Endothelial cell of umbilical vein (primary cell): ENCODE data around the gene ARSB. TPM values are rescaled to one million over a fixed set of nuclear protein-coding genes. Genes with fewer than 3 reads are reported as not detected.
A peak's percentile ranks its signal among the peaks of the same experiment; 100 is the strongest.

Experiments
- BruUV-seq: library from RNA; stranded (reverse); fragments of 400-500 nt; replicated peaks from 2 replicates; lab custom pipeline; 2021; lab: Mats Ljungman, UMichigan
- CTCF ChIA-PET: fragments of 300-600, 350-600 bp; sonication (Branson Sonifier 250); formaldehyde crosslinking; loops from one replicate; lab custom pipeline; 2021; ENCODE audit warnings: antibody characterized with exemption, inconsistent platforms; lab: Charles Lee
- POLR2A ChIA-PET: fragments of 300-600, 350-600 bp; sonication (Branson Sonifier 250); formaldehyde crosslinking; loops from one replicate; lab custom pipeline; 2021; ENCODE audit warnings: antibody characterized with exemption, inconsistent platforms; lab: Charles Lee
- DNase-seq: peaks from one replicate; pipeline ENCODE4 v3.0.0-alpha.2; 2011; ENCODE audit warnings: low read depth, low spot score
- FAIRE-seq: peaks from 2 replicates; lab custom pipeline; 2011; peaks lifted over from hg19 to GRCh38; lab: Jason Lieb, UNC
- H2AFZ ChIP-seq: 2 replicates; pipeline ENCODE4 v1.6.0; 2012; ENCODE audit warnings: low read depth, low read length, control low read depth, inconsistent platforms
- H3K27ac ChIP-seq: 2 replicates; pipeline ENCODE4 v1.5.1; 2011; ENCODE audit warnings: low read depth, mild to moderate bottlenecking, control low read depth, low read length, moderate library complexity; ENCODE audit not compliant: insufficient read depth
- H3K27me3 ChIP-seq, 2 experiments: 2 replicates each; pipeline versions ENCODE4 v1.6.0 to v1.6.1; 2011; ENCODE audit warnings: low read length in 2 of 2, mixed read lengths in 1 of 2; ENCODE audit not compliant: control insufficient read depth in 2 of 2, insufficient read depth in 2 of 2
- H3K36me3 ChIP-seq, 2 experiments: 2 replicates in 1 of 2; 3 replicates in 1 of 2; pipeline ENCODE4 v1.5.1; 2011; ENCODE audit warnings: low read length in 2 of 2, mild to moderate bottlenecking in 1 of 2, moderate library complexity in 1 of 2; ENCODE audit not compliant: control insufficient read depth in 2 of 2, insufficient read depth in 2 of 2; ENCODE audit errors: extremely low read depth in 1 of 2
- H3K4me1 ChIP-seq: 3 replicates; pipeline ENCODE4 v1.5.1; 2011; ENCODE audit warnings: mild to moderate bottlenecking, low read length; ENCODE audit not compliant: control insufficient read depth, insufficient read depth; ENCODE audit errors: extremely low read depth
- H3K4me2 ChIP-seq: 2 replicates; pipeline ENCODE4 v1.6.1; 2011; ENCODE audit warnings: low read length, control low read depth, mixed read lengths; ENCODE audit not compliant: insufficient read depth
- H3K4me3 ChIP-seq, 3 experiments: fragments of 200-600 bp in 1 of 3; sonication (generic), shearing (Covaris generic) in 1 of 3; replicated peaks in 1 of 3; 2 replicates each; pipeline ENCODE4 v1.5.1; 2011 to 2016; ENCODE audit warnings: control low read depth in 3 of 3, low read length in 3 of 3, mild to moderate bottlenecking in 2 of 3, inconsistent platforms in 1 of 3, low read depth in 1 of 3, moderate library complexity in 1 of 3; ENCODE audit not compliant: insufficient read depth in 1 of 3
- H3K79me2 ChIP-seq: 2 replicates; pipeline ENCODE4 v1.6.0; 2012; ENCODE audit warnings: low read length, inconsistent platforms; ENCODE audit not compliant: control insufficient read depth, insufficient read depth
- H3K9ac ChIP-seq: replicated peaks from 2 replicates; pipeline ENCODE3; 2011; ENCODE audit warnings: low read length, control low read depth; ENCODE audit not compliant: insufficient read depth; ENCODE audit errors: extremely low read depth
- H3K9me1 ChIP-seq: replicated peaks from 3 replicates; pipeline ENCODE4 v1.6.0; 2011; ENCODE audit warnings: mild to moderate bottlenecking, low read length; ENCODE audit not compliant: control insufficient read depth, insufficient read depth; ENCODE audit errors: extremely low read depth
- H3K9me3 ChIP-seq: replicated peaks from 2 replicates; pipeline ENCODE4 v1.5.1; 2012; ENCODE audit warnings: low read length, inconsistent platforms; ENCODE audit not compliant: control insufficient read depth, insufficient read depth
- H4K20me1 ChIP-seq: replicated peaks from 2 replicates; pipeline ENCODE3; 2011; ENCODE audit warnings: mild to moderate bottlenecking, low read length; ENCODE audit not compliant: control insufficient read depth, insufficient read depth; ENCODE audit errors: extremely low read depth
- EZH2 ChIP-seq: IDR thresholded peaks from 2 replicates; pipeline ENCODE4 v1.6.1; 2012; ENCODE audit warnings: borderline replicate concordance, low read depth, mild to moderate bottlenecking, moderate library complexity, low read length, inconsistent platforms; ENCODE audit not compliant: severe bottlenecking
- FOS ChIP-seq: IDR thresholded peaks from 2 replicates; pipeline ENCODE4 v1.6.1; 2011; ENCODE audit warnings: mild to moderate bottlenecking, low read length, moderate library complexity, borderline replicate concordance; ENCODE audit not compliant: insufficient read depth
- GATA2 ChIP-seq: IDR thresholded peaks from 2 replicates; pipeline ENCODE4 v1.7.0; 2011; ENCODE audit warnings: low read depth, mild to moderate bottlenecking, moderate library complexity, mixed read lengths, low read length; ENCODE audit not compliant: insufficient read length, insufficient read depth
- JUN ChIP-seq: IDR thresholded peaks from 2 replicates; pipeline ENCODE4 v1.6.1; 2011; ENCODE audit warnings: borderline replicate concordance, low read depth; ENCODE audit not compliant: insufficient read length, insufficient read depth
- MAX ChIP-seq: IDR thresholded peaks from 2 replicates; pipeline ENCODE4 v1.6.1; 2011; ENCODE audit not compliant: insufficient read depth, insufficient read length
- MYC ChIP-seq: IDR thresholded peaks from one replicate; pipeline ENCODE4 v1.6.1; 2011; ENCODE audit warnings: mild to moderate bottlenecking, low read depth, low read length
- POLR2A ChIP-seq: IDR thresholded peaks from 2 replicates; pipeline ENCODE4 v1.6.1; 2012; ENCODE audit warnings: low read depth, mild to moderate bottlenecking, control low read depth, low read length
- POLR2AphosphoS5 ChIP-seq: IDR thresholded peaks from 2 replicates; pipeline ENCODE4 v1.6.1; 2012; ENCODE audit warnings: low read depth, mild to moderate bottlenecking, control low read depth, low read length, moderate library complexity; ENCODE audit not compliant: insufficient read depth
- dilution Hi-C: fragments of 300-500 bp; cut with MboI; formaldehyde crosslinking; loops from one replicate; pipeline ENCODE4 v1.15.0; 2019; ENCODE audit warnings: low sequenced_read_pairs; ENCODE audit not compliant: extremely low pct_ligation_motif_present
- intact Hi-C: fragments of 100-400 bp; cut with micrococcal nuclease; formaldehyde crosslinking; loops from one replicate; pipeline ENCODE4 v1.10.0; 2022
- polyA plus RNA-seq, 4 experiments: library from polyadenylated mRNA; depleted of rRNA in 3 of 4; stranded (reverse) in 3 of 4; unstranded in 1 of 4; fragments of >200 nt; gene quantifications; 2 replicates each; pipeline versions ENCODE4 v1.2.1 to v1.2.3, GENCODE V29; 2011 to 2012; ENCODE audit warnings: missing spikeins in 1 of 4
- total RNA-seq: library from RNA; stranded (reverse); gene quantifications from 2 replicates; pipeline ENCODE4 v1.2.3, GENCODE V29; 2021
- TF ChIP-seq, protein P1 (sequence below), 2 donors: IDR thresholded peaks; 1 replicate in 1 of 2; 2 replicates in 1 of 2; pipeline ENCODE4 v1.5.1; 2011; ENCODE audit warnings: low read length in 2 of 2, mild to moderate bottlenecking in 2 of 2, moderate library complexity in 2 of 2, control low read depth in 1 of 2, inconsistent platforms in 1 of 2, low read depth in 1 of 2; ENCODE audit not compliant: insufficient read depth in 1 of 2; ENCODE audit errors: extremely low read depth in 1 of 2

ARSB gene
- total and polyA plus RNA-seq, 2 donors (not counting 3 experiments of a cell fraction or from before 2014, with no cell fraction given) = 17.2 to 25.8 TPM

DNA sequence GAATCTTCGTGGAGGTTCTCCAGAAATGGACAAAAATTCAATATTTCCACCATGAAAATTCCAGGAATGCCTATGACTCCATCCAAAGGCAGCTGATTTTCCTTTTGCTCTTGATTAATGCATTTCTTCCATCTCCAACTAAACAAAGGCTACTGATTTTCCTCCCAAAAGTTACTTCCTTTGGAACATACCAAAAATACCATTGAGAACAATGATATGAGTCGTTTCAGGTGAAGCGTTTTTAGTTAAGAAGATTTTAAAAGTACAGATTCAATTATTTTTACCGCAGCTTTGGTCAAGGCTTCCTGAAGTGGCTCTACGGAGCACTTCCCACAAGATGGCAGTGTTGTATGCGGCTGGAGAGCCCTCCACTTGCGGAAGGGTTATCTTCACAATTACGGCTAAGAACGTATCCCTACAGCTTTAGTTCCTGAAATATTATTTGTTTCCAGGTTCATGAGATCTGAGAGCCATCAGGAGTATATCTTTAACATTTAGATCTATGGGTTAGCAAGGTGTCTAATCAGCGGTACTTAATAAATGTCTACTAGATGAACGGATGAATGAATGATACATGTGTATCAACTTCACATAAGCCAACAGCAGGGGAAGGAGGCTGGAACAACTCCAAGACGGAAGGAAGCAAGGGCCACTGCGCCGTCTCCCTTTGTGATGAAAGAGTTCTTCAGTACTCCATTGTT, 35.9 kb upstream of the ARSB start:
- no peaks in the 10 kb centered on the region for H3K9me3 ChIP-seq
- BruUV-seq = no TSS peak
- peak overlapping the region; percentile 60 for H3K4me2 ChIP-seq
- intact Hi-C loops = loop anchor here (1.0 to 5.0 kb wide), 6 partner anchors 37 to 837 kb away; partner anchors contain the start of gene JMY
- dilution Hi-C loops = no loop called here
- no peaks in the 10 kb centered on the region for H3K79me2 ChIP-seq
- peaks cover 16% of the 10 kb centered on the region for H3K4me1 ChIP-seq
- peak overlapping the region; percentile 55 for H2AFZ ChIP-seq
- TF ChIP-seq EZH2 (no peak), JUN (peak; percentile 31)
- TF ChIP-seq, protein P1, sequence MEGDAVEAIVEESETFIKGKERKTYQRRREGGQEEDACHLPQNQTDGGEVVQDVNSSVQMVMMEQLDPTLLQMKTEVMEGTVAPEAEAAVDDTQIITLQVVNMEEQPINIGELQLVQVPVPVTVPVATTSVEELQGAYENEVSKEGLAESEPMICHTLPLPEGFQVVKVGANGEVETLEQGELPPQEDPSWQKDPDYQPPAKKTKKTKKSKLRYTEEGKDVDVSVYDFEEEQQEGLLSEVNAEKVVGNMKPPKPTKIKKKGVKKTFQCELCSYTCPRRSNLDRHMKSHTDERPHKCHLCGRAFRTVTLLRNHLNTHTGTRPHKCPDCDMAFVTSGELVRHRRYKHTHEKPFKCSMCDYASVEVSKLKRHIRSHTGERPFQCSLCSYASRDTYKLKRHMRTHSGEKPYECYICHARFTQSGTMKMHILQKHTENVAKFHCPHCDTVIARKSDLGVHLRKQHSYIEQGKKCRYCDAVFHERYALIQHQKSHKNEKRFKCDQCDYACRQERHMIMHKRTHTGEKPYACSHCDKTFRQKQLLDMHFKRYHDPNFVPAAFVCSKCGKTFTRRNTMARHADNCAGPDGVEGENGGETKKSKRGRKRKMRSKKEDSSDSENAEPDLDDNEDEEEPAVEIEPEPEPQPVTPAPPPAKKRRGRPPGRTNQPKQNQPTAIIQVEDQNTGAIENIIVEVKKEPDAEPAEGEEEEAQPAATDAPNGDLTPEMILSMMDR (IDR thresholded peaks at IDR 0.05; ENCODE audit: extremely low read depth in 1 of 2, insufficient read depth in 1 of 2, low read depth in 1 of 2, low read length in 2 of 2) = peak; percentile 73 to 78
- peak overlapping the region in 1 of 3 experiments; percentile 40 for H3K4me3 ChIP-seq
- H3K9me1 ChIP-seq = no peaks in the 10 kb centered on the region
- peak overlapping the region; percentile 1 for H3K9ac ChIP-seq
- ChIA-PET CTCF (interaction anchor here (0.6 to 13.1 kb wide), 46 partner anchors 9 to 1063 kb away, joined by 3 to 726 read pairs (median 4); partner anchors contain the start of genes ARSB and HOMER1), POLR2A (no interaction called here)
- peak; percentile 77 for FAIRE-seq
- no peak overlapping the region for H3K27ac ChIP-seq
- no peaks in the 10 kb centered on the region for H3K36me3 ChIP-seq
- peak; percentile 80 for DNase-seq
- peaks cover 2 to 14% of the 10 kb centered on the region in 2 experiments for H3K27me3 ChIP-seq
- H4K20me1 ChIP-seq = no peaks in the 10 kb centered on the region

GRCh38 chr5:79014631-79015030, 29.5 kb upstream of the ARSB start:
- H3K9me1 ChIP-seq = no peaks in the 10 kb centered on the region
- CTCF ChIA-PET = interaction anchor here (2.3 to 2.7 kb wide), 2 partner anchors 10 to 115 kb away, joined by 11 to 25 read pairs; no protein-coding TSS in a partner anchor
- no peak overlapping the region for H3K4me3 ChIP-seq
- no peak overlapping the region for H2AFZ ChIP-seq
- no peak overlapping the region for H3K9ac ChIP-seq
- no peaks in the 10 kb centered on the region for H3K9me3 ChIP-seq
- BruUV-seq = no TSS peak
- no peaks in the 10 kb centered on the region for H3K36me3 ChIP-seq
- TF ChIP-seq JUN = no peak
- no peak for TF ChIP-seq POLR2A
- TF ChIP-seq MAX = no peak
- TF ChIP-seq EZH2 = no peak
- TF ChIP-seq MYC = no peak
- no peak for TF ChIP-seq POLR2AphosphoS5
- no peak for TF ChIP-seq GATA2
- TF ChIP-seq, protein P1 (IDR thresholded peaks at IDR 0.05; ENCODE audit: extremely low read depth in 1 of 2, insufficient read depth in 1 of 2, low read depth in 1 of 2, low read length in 2 of 2) = no peak
- TF ChIP-seq FOS = no peak
- H3K4me2 ChIP-seq = no peak overlapping the region
- no peaks in the 10 kb centered on the region for H3K79me2 ChIP-seq
- DNase-seq (no peak), FAIRE-seq (no peak)
- H4K20me1 ChIP-seq = no peaks in the 10 kb centered on the region
- H3K4me1 ChIP-seq = no peaks in the 10 kb centered on the region
- intact Hi-C loops = no loop called here
- peaks cover 14 to 33% of the 10 kb centered on the region in 2 experiments for H3K27me3 ChIP-seq
- no peak overlapping the region for H3K27ac ChIP-seq
- POLR2A ChIA-PET = no interaction called here
- dilution Hi-C loops = no loop called here
